ENCODE data around the gene U2AF1.
"Not testable (repeated sequence)": the region's sequence is repeated elsewhere in the genome, so short reads cannot be mapped to it uniquely, and the experiment has no call there.

The U2AF1 gene

GRCh38 chr21:43106965-43107793 lies at the start of gene U2AF1:
Gene U2AF1 (minus strand): TSS chr21:43107570. CDS start chr21:43107494, 76 bp downstream.
- not testable (repeated sequence) for DNase-seq (ENCODE audit: low spot score)

GRCh38 chr21:43153601-43154000 lies 46.2 kb upstream of the U2AF1 start:
- not testable (repeated sequence) for DNase-seq (ENCODE audit: low spot score)

GRCh38 chr21:43149344-43149743 lies 42.0 kb upstream of the U2AF1 start:
- DNase-seq (ENCODE audit: low spot score) = not testable (repeated sequence)

GRCh38 chr21:43147999-43148398 lies 40.6 kb upstream of the U2AF1 start:
- DNase-seq (ENCODE audit: low spot score) = not testable (repeated sequence)

GRCh38 chr21:43146637-43147036 lies 39.3 kb upstream of the U2AF1 start:
- DNase-seq (ENCODE audit: low spot score) = not testable (repeated sequence)

GRCh38 chr21:43141407-43141806 lies 34.0 kb upstream of the U2AF1 start:
- DNase-seq (ENCODE audit: low spot score) = not testable (repeated sequence)

- not testable (repeated sequence) for DNase-seq (ENCODE audit: low spot score)
These were observed 31.6 kb upstream of the U2AF1 start for GRCh38 chr21:43138944-43139343.

GRCh38 chr21:43134520-43134919 lies 27.1 kb upstream of the U2AF1 start:
- DNase-seq (ENCODE audit: low spot score) = not testable (repeated sequence)

GRCh38 chr21:43130094-43130493 lies 22.7 kb upstream of the U2AF1 start:
- not testable (repeated sequence) for DNase-seq (ENCODE audit: low spot score)

- DNase-seq (ENCODE audit: low spot score) = not testable (repeated sequence)
These were observed 8.6 kb upstream of the U2AF1 start for GRCh38 chr21:43115956-43116355.

- not testable (repeated sequence) for DNase-seq (ENCODE audit: low spot score)
These were observed 7.1 kb upstream of the U2AF1 start for GRCh38 chr21:43114483-43114882.

GRCh38 chr21:43109006-43109405 lies 1.6 kb upstream of the U2AF1 start:
- DNase-seq (ENCODE audit: low spot score) = not testable (repeated sequence)

GRCh38 chr21:43108177-43108576 lies 807 bp upstream of the U2AF1 start:
- not testable (repeated sequence) for DNase-seq (ENCODE audit: low spot score)

- DNase-seq (ENCODE audit: low spot score) = not testable (repeated sequence)
These were observed 396 bp upstream of the U2AF1 start for GRCh38 chr21:43107794-43108137.

- DNase-seq (ENCODE audit: low spot score) = not testable (repeated sequence)
These were observed 2.7 kb downstream of the U2AF1 start for GRCh38 chr21:43104642-43105041.

- not testable (repeated sequence) for DNase-seq (ENCODE audit: low spot score)
These were observed 5.1 kb downstream of the U2AF1 start for GRCh38 chr21:43102281-43102680.

GRCh38 chr21:43101676-43102075 lies 5.7 kb downstream of the U2AF1 start:
- not testable (repeated sequence) for DNase-seq (ENCODE audit: low spot score)

GRCh38 chr21:43101000-43101399 lies 6.4 kb downstream of the U2AF1 start:
- DNase-seq (ENCODE audit: low spot score) = not testable (repeated sequence)

- DNase-seq (ENCODE audit: low spot score) = not testable (repeated sequence)
These were observed 15.3 kb downstream of the U2AF1 start for GRCh38 chr21:43091979-43092614.

- not testable (repeated sequence) for DNase-seq (ENCODE audit: low spot score)
These were observed 16.4 kb downstream of the U2AF1 start for GRCh38 chr21:43090947-43091346.

- not testable (repeated sequence) for DNase-seq (ENCODE audit: low spot score)
These were observed 17.9 kb downstream of the U2AF1 start for GRCh38 chr21:43089463-43089862.

- DNase-seq (ENCODE audit: low spot score) = not testable (repeated sequence)
These were observed 24.6 kb downstream of the U2AF1 start for GRCh38 chr21:43082587-43083300.

All from left forelimb (tissue), 1 donor.